Measurements from ENCODE around the gene SLC30A7.

SLC30A7 gene

GRCh38 chr1:100952104-100952745, 56.3 kb downstream of the SLC30A7 start:
- no peak for TF ChIP-seq TEAD4 (IDR thresholded peaks at IDR 0.05)
- no peak for TF ChIP-seq YY1 (IDR thresholded peaks at IDR 0.05; ENCODE audit: low read depth)
- no peak for TF ChIP-seq ZBTB7A (IDR thresholded peaks at IDR 0.05; ENCODE audit: low read depth)
- TF ChIP-seq REST (IDR thresholded peaks at IDR 0.05; ENCODE audit: low read depth), result no peak
- no peak for TF ChIP-seq MAX (IDR thresholded peaks at IDR 0.05)
- no peak for TF ChIP-seq EGR1 (IDR thresholded peaks at IDR 0.05)
- no peak for TF ChIP-seq TCF12 (IDR thresholded peaks at IDR 0.05; ENCODE audit: low read depth)

GRCh38 chr1:100953960-100954730, 58.3 kb downstream of the SLC30A7 start:
- TF ChIP-seq FOXM1 (IDR thresholded peaks at IDR 0.05; ENCODE audit: borderline replicate concordance, low read depth) (no peak), NFIC (IDR thresholded peaks at IDR 0.05) (no peak), RAD21 (IDR thresholded peaks at IDR 0.05; ENCODE audit: low read depth) (no peak), ZBTB7A (IDR thresholded peaks at IDR 0.05; ENCODE audit: low read depth) (no peak), TEAD4 (IDR thresholded peaks at IDR 0.05) (no peak), CREB1 (IDR thresholded peaks at IDR 0.05; ENCODE audit: low read depth) (no peak), REST (IDR thresholded peaks at IDR 0.05; ENCODE audit: low read depth) (no peak), CEBPB (IDR thresholded peaks at IDR 0.05) (no peak), TCF12 (IDR thresholded peaks at IDR 0.05; ENCODE audit: low read depth) (no peak), USF1 (IDR thresholded peaks at IDR 0.05) (no peak), EGR1 (IDR thresholded peaks at IDR 0.05) (no peak), EP300 (IDR thresholded peaks at IDR 0.05; ENCODE audit: borderline replicate concordance) (no peak), TAF1 (IDR thresholded peaks at IDR 0.05; ENCODE audit: low read depth) (no peak), YY1 (IDR thresholded peaks at IDR 0.05; ENCODE audit: low read depth) (no peak), MAX (IDR thresholded peaks at IDR 0.05) (no peak)

- TF ChIP-seq TCF12 (IDR thresholded peaks at IDR 0.05; ENCODE audit: low read depth) (no peak), EGR1 (IDR thresholded peaks at IDR 0.05) (no peak), CREB1 (IDR thresholded peaks at IDR 0.05; ENCODE audit: low read depth) (no peak), NFIC (IDR thresholded peaks at IDR 0.05) (no peak), MAX (IDR thresholded peaks at IDR 0.05) (no peak), TAF1 (IDR thresholded peaks at IDR 0.05; ENCODE audit: low read depth) (no peak), FOXM1 (IDR thresholded peaks at IDR 0.05; ENCODE audit: borderline replicate concordance, low read depth) (no peak), REST (IDR thresholded peaks at IDR 0.05; ENCODE audit: low read depth) (no peak), USF1 (IDR thresholded peaks at IDR 0.05) (no peak), EP300 (IDR thresholded peaks at IDR 0.05; ENCODE audit: borderline replicate concordance) (no peak), CEBPB (IDR thresholded peaks at IDR 0.05) (no peak), TEAD4 (IDR thresholded peaks at IDR 0.05) (no peak), ZBTB7A (IDR thresholded peaks at IDR 0.05; ENCODE audit: low read depth) (no peak), RAD21 (IDR thresholded peaks at IDR 0.05; ENCODE audit: low read depth) (no peak), YY1 (IDR thresholded peaks at IDR 0.05; ENCODE audit: low read depth) (no peak)
These were observed 59.4 kb downstream of the SLC30A7 start for GRCh38 chr1:100955322-100955721.

All from Ishikawa (cell line).